Panc1 (cell line): ENCODE measurements around the gene RLN1. TPM values are rescaled to one million over a fixed set of nuclear protein-coding genes. Genes with fewer than 3 reads are reported as not detected.

ENCODE experiments used
- ATAC-seq: fragments of 200-7000 bp; cut with Tn5 transposase; 2 replicates; pipeline ENCODE4 v1.9.1; 2020; ENCODE audit warnings: mild to moderate bottlenecking, moderate library complexity
- BruUV-seq: library from RNA; stranded (reverse); fragments of 400-500 nt; replicated peaks from 2 replicates; lab custom pipeline; 2021; lab: Mats Ljungman, UMichigan
- CTCF ChIA-PET: fragments of 300-600 bp; sonication (Branson Sonifier 250); formaldehyde crosslinking; loops from one replicate; lab custom pipeline; 2022; ENCODE audit warnings: antibody characterized with exemption; lab: Charles Lee
- POLR2A ChIA-PET: fragments of 300-600 bp; sonication (Branson Sonifier 250); formaldehyde crosslinking; loops from one replicate; lab custom pipeline; 2022; ENCODE audit warnings: antibody characterized with exemption; lab: Charles Lee
- DNase-seq: peaks from one replicate; pipeline ENCODE4 v3.0.0-alpha.2; 2010; ENCODE audit warnings: low read depth, low spot score
- H3K27ac ChIP-seq: 2 replicates; pipeline ENCODE4 v1.5.1; 2011; ENCODE audit warnings: mild to moderate bottlenecking, low read length, inconsistent platforms
- H3K27me3 ChIP-seq: fragments of 200-500 bp; sonication (Bioruptor generic); 2 replicates; pipeline ENCODE4 v1.6.0; 2014; ENCODE audit warnings: low read length, inconsistent platforms; ENCODE audit not compliant: control insufficient read depth, insufficient read depth
- H3K36me3 ChIP-seq: fragments of 200-500 bp; sonication (Bioruptor generic); 2 replicates; pipeline ENCODE4 v1.5.1; 2014; ENCODE audit warnings: inconsistent platforms, mild to moderate bottlenecking, low read length, moderate library complexity; ENCODE audit not compliant: control insufficient read depth, insufficient read depth
- H3K4me1 ChIP-seq: 2 replicates; pipeline ENCODE4 v1.5.1; 2011; ENCODE audit warnings: inconsistent platforms, mild to moderate bottlenecking, low read length, moderate library complexity; ENCODE audit not compliant: control insufficient read depth, insufficient read depth
- H3K4me3 ChIP-seq, 2 experiments: 2 replicates each; pipeline ENCODE4 v1.5.1; 2011 to 2012; ENCODE audit warnings: low read depth in 2 of 2, low read length in 2 of 2, mild to moderate bottlenecking in 2 of 2, inconsistent platforms in 1 of 2, moderate library complexity in 1 of 2
- H3K9me3 ChIP-seq: fragments of 200-500 bp; sonication (Bioruptor generic); 2 replicates; pipeline ENCODE4 v1.5.1; 2014; ENCODE audit warnings: low read depth, mild to moderate bottlenecking, inconsistent platforms, low read length, moderate library complexity; ENCODE audit not compliant: control insufficient read depth, insufficient read depth
- POLR2AphosphoS5 ChIP-seq: IDR thresholded peaks from 2 replicates; pipeline ENCODE4 v1.6.1; 2012; ENCODE audit warnings: mild to moderate bottlenecking, low read depth, low read length, moderate library complexity
- REST ChIP-seq, 2 experiments: IDR thresholded peaks; 2 replicates each; pipeline ENCODE4 v1.6.1; 2011 to 2012; ENCODE audit warnings: low read depth in 2 of 2, control low read depth in 1 of 2, low read length in 1 of 2, mild to moderate bottlenecking in 1 of 2, moderate library complexity in 1 of 2; ENCODE audit not compliant: insufficient read depth in 1 of 2
- SIN3A ChIP-seq: IDR thresholded peaks from 2 replicates; pipeline ENCODE4 v1.6.1; 2012; ENCODE audit warnings: low read depth, mild to moderate bottlenecking, low read length, moderate library complexity, borderline replicate concordance; ENCODE audit not compliant: insufficient read depth
- TCF7L2 ChIP-seq: IDR thresholded peaks from 2 replicates; pipeline ENCODE4 v1.6.1; 2011; ENCODE audit warnings: mild to moderate bottlenecking, low read depth, low read length, inconsistent platforms
- in situ Hi-C: cut with HindIII; loops from 2 replicates; pipeline ENCODE4 v1.10.0; 2016; ENCODE audit warnings: low sequenced_read_pairs, low pct_unique_long_range_greater_than_20kb
- intact Hi-C: fragments of 100-400 bp; cut with micrococcal nuclease; formaldehyde crosslinking; loops from one replicate; pipeline ENCODE4 v1.10.0; 2022; ENCODE audit not compliant: unreplicated experiment
- total RNA-seq: library from RNA; stranded (reverse); gene quantifications from one replicate; pipeline ENCODE4 v1.2.1, GENCODE V29; 2021; ENCODE audit not compliant: unreplicated experiment
- TF ChIP-seq, protein P1 (sequence below): fragments of 450-650 bp; IDR thresholded peaks from 2 replicates; pipeline ENCODE4 v1.5.1; 2017; ENCODE audit warnings: mild to moderate bottlenecking

The RLN1 gene
- total RNA-seq, 1 experiment from 2014 or later = not detected

DNA sequence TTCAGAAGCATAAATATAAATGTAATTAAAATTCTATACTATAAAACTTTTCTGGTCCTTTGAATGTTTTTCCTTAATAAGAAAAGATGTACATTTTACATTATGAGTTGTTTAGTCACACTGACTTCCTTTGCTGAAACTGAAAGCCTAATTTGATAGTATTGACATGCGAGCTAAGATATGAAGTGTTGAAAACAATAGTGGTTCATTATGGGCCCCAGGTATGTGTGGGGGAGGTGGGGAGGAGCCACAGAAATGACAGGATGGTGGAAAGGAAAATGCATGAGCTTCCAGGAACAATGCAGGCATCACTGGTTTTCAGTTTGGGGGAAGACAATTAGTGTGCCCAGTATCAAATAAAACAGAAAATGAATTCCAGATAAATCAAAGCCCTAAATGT, 35.4 kb upstream of the RLN1 start:
- Histone ChIP-seq H3K9me3 (no peaks in the 10 kb centered on the region), H3K4me1 (no peaks in the 10 kb centered on the region), H3K27ac (no peak overlapping the region), H3K27me3 (no peaks in the 10 kb centered on the region), H3K4me3 (no peak overlapping the region), H3K36me3 (no peaks in the 10 kb centered on the region)
- intact Hi-C loops = no loop called here
- in situ Hi-C loops = no loop called here
- BruUV-seq = no TSS peak
- no peak for ATAC-seq
- ChIA-PET CTCF (no interaction called here), POLR2A (no interaction called here)
- DNase-seq = no peak
- TF ChIP-seq REST (IDR thresholded peaks at IDR 0.05; ENCODE audit: insufficient read depth in 1 of 2, low read depth in 2 of 2, low read length in 1 of 2) (no peak), POLR2AphosphoS5 (no peak), TCF7L2 (no peak), SIN3A (no peak)
- TF ChIP-seq, protein P1, sequence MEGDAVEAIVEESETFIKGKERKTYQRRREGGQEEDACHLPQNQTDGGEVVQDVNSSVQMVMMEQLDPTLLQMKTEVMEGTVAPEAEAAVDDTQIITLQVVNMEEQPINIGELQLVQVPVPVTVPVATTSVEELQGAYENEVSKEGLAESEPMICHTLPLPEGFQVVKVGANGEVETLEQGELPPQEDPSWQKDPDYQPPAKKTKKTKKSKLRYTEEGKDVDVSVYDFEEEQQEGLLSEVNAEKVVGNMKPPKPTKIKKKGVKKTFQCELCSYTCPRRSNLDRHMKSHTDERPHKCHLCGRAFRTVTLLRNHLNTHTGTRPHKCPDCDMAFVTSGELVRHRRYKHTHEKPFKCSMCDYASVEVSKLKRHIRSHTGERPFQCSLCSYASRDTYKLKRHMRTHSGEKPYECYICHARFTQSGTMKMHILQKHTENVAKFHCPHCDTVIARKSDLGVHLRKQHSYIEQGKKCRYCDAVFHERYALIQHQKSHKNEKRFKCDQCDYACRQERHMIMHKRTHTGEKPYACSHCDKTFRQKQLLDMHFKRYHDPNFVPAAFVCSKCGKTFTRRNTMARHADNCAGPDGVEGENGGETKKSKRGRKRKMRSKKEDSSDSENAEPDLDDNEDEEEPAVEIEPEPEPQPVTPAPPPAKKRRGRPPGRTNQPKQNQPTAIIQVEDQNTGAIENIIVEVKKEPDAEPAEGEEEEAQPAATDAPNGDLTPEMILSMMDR = no peak

DNA sequence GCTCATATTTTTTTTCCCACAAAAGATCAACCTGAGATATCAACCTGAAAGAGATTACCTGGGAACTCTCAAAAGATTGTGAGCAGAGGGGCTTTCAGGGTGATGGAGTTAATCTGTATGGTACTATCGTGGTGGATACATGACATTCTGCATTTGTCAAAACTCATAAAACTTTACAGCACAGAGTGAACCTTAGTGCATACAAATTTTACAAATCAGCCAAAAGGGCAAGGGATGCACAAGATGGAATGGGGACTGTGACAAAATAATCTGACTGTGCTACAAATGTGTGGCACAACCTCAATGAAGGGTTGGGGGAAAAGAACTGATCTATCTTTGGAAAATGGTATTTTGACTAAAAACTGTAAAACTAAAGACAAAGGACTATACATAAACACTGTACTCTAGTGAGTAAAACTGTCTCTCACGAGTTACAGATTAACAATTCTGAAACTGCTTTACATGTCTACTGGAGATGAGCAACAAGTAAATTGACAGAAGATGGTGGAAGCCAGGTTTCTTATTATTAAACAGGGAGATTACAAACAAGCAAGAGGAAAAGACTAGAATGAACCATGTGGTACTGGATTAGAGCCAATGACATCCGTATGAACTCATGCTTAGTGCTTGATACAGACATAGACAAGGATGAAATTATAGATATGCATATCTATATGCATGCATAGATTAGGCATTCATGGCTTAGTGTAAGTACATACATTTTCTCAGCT, 24.8 kb upstream of the RLN1 start:
- in situ Hi-C loops = no loop called here
- POLR2A ChIA-PET = no interaction called here

More for the DNA sequence above, 24.8 kb upstream of the RLN1 start:
- no peaks in the 10 kb centered on the region for H3K4me1 ChIP-seq
- no peaks in the 10 kb centered on the region for H3K9me3 ChIP-seq
- H3K27me3 ChIP-seq = no peaks in the 10 kb centered on the region
- no peak overlapping the region for H3K4me3 ChIP-seq
- H3K36me3 ChIP-seq = no peaks in the 10 kb centered on the region
- intact Hi-C loops = no loop called here
- no TSS peak for BruUV-seq
- CTCF ChIA-PET = no interaction called here
- H3K27ac ChIP-seq = no peak overlapping the region
- ATAC-seq (no peak), DNase-seq (no peak)
- TF ChIP-seq, protein P1 = no peak
- no peak for TF ChIP-seq SIN3A
- no peak for TF ChIP-seq TCF7L2
- no peak for TF ChIP-seq POLR2AphosphoS5
- TF ChIP-seq REST (IDR thresholded peaks at IDR 0.05; ENCODE audit: insufficient read depth in 1 of 2, low read depth in 2 of 2, low read length in 1 of 2) = no peak
